Posterior cingulate gyrus (tissue), 11 donors: ENCODE measurements around the gene SIRT7.

ENCODE experiments used
- DNase-seq, 10 donors: peaks; one replicate each; pipeline versions ENCODE4 v3.0.0 to v3.0.0-alpha.2; 2020 to 2021; ENCODE audit warnings: mixed read lengths in 3 of 10
- intact Hi-C: fragments of 100-400 bp; cut with DNase I; formaldehyde crosslinking; loops from one replicate; pipeline ENCODE4 v1.15.1; 2023

The SIRT7 gene

DNA sequence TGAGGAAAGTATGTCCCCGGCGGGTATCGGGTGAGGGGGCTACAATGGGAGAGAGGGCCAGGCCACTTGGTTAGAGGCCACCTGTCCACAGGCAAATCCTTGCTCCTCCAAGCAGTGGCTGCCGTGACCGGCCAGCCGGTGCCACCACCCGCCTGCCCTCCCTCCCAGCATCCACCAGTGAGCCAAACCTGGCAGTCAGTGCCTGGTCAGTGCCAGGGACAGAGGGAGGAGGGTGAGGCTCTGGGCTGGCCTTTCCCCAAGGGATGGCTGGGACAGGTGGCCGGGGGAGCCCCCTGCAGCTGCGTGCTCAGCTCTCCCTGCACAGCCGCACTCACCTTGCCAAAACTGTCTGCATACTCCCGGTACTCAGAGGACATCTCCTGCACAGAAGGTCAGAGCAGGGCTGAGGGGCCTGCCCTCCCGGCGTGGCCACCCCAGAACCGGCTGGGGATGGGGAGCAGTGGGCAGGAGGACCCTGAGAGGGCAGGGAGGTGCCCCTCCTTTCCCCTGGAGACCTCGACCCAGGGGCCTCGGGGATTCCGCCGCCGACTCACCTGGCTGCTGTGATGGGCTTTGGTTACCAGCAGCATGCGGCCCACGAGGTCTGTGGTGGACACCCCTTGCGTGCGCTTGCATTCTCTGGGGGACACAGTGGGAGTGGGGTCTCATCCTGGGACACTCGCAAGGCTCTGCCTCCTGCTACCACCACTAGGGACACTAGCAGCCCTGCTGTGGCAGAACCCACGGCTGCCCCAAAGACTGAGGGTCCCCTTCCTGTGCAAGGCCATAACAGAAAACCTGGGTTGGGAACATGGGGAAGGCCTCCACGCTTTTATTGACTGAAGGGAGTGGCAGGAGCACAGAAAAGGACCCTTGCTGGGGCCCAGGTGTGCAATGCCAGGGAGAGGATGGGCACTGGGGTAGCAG lies 10.5 kb downstream of the SIRT7 start:
- intact Hi-C loops = no loop called here

GRCh38 chr17:81906476-81907218 lies 11.3 kb downstream of the SIRT7 start:
- DNase-seq = peak in 2 of 10 donors; percentile 47 to 79
- intact Hi-C loops = no loop called here

More for the DNA sequence above, 10.5 kb downstream of the SIRT7 start:
- DNase-seq = peak in 1 of 10 donors; percentile 79

DNA sequence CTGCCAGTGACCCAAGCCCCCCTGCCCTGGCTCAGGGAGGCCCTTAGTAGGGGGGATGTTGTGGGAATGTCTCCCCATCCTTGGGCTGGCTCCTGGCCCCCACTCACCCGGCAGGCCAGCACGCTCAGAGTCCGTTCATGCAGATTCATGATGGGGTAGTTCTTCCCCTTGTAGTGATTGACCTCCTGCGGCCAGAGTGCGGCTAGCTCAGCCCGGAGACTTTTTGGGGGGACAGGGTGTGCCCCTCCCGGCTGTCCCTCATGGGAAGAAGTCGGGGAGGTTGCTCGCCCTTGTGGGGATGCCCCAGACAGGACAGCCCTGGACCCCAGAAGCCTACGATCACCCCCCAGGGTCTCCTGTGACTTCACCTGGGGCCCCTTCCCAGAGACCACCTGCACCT lies 12.0 kb downstream of the SIRT7 start:
- DNase-seq = no peak
- intact Hi-C loops = no loop called here

DNA sequence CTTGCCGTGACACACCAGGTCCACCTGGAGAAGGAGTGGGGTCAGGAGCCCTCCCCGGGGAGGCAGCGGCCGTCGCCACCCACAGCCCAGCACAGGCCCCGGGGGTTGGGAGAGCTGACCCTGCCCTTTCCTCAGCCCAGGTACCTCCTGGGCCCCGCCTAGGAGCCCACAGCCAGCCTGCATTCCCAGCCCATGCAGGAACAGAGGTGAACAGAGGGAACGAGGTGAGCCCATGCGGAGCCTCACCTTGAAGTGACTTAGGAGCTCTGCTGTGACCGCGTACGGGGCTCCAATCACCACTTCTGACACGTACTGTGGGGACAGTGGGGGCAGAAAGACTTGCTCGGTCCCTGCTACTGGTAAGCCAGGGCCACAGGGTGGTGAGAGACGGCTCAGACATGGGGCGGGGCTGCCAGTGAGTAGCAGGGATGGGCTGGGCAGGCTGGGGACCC lies 12.5 kb downstream of the SIRT7 start:
- intact Hi-C loops = no loop called here
- peak in 2 of 10 donors; percentile 59 to 72 for DNase-seq

DNA sequence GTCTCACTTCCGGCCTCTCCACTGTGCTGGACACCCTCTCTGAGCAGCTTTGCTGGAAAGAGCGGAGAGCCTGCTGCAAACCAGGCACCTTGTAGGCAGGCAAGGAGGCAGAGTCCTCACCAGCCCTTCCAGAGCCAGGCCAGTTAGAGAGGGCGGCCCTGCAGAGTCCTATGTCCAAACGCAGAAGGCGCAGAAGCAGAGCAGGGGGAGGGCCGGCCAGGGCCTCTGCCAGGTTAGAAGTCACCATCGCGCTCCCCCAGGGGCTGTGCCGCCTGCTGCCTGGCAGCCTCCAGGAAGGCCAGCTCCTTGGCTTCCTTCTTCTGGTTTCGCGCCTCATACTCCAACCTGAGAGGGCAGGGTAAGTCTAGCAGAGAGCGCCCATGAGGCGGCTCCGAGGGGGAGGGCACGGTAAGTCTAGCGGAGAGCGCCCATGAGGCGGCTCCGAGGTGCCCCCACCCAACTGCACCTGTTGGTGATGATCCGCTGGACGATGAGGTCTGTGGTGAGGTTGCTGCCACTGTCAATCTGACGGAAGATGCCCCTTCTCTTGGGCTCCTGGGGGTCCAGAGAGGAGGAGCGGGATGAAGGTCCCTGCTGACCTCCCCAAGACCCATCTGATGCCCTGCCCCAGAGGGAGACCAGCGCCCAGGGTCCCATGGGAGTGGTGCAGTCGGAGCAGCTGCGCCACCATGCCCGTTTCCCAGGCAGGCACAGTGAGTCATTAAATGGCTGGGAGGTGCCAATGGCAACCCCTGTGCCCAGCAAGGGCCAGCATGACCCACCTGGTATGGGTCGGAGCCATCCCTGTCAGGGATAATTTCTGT lies 13.2 kb downstream of the SIRT7 start:
- DNase-seq = peak in 1 of 10 donors; percentile 83
- intact Hi-C loops = no loop called here

DNA sequence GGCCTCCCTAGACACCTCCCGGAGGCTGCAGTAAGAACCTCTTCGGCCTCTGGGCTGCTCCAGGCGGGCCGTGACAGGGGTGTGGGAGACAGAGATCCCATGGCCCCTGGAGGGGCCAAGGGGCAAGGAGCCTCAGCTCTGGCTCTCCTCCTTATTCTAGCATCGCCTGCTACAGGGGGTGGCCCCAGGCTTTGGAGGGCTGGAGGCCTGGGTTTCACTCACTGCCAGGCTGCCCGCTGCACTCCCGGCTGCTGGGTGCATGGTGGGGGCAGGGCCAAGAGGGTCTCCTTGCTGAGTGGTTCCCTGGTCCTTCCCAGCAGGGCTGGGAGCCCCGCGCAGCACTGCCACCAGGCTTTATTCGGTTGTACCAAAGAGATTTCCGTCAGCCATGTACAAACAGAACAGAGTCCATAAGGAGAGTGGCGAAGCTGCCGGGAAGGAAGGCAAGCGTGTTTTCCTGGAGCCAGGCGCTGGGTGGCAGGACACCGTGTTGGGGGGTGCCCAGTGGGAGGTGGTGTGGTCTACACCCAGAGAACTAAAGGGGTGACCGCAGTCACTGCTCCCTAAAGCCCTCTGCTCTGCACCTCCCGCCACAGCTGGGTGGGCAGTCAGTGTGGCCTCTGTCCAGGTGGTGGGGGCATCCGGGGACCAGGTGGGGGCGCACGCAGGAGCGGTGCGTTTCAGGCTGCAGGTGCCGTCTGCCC lies 13.9 kb downstream of the SIRT7 start:
- DNase-seq = peak in 2 of 10 donors; percentile 49 to 81
- intact Hi-C loops = no loop called here

DNA sequence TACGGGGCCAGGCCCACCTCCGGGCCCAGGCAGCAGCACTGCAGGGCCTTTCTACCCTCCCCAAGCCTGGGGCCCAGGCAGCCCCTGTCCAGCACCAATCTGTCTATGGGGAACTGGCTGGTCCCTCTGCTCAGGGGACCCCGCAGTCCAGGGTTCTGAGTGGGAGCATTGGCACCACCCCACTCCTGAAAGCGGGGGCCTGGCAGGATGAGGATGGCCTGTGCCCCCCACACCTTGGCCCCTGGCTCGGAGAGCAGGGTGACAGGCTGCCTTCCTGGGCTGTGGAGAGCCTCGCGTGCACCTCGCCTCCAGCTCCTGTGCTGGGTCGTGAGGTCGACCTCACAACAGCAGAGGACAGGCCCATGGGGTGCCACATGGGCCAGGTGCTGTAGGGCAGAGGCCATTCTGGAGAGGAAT lies 14.6 kb downstream of the SIRT7 start:
- intact Hi-C loops = no loop called here
- peak in 2 of 10 donors; percentile 51 to 62 for DNase-seq

GRCh38 chr17:81902653-81903414 lies 15.1 kb downstream of the SIRT7 start:
- DNase-seq = peak in 2 of 10 donors; percentile 72 to 78
- intact Hi-C loops = no loop called here

GRCh38 chr17:81902023-81902652 lies 15.8 kb downstream of the SIRT7 start, which contains the start of gene NPB:
Gene NPB, plus strand, starts transcription at chr17:81902238. Its CDS starts 40 bp downstream, at chr17:81902278.
- intact Hi-C loops = no loop called here
- peak in 4 of 10 donors; percentile 34 to 88 (median 68) for DNase-seq

DNA sequence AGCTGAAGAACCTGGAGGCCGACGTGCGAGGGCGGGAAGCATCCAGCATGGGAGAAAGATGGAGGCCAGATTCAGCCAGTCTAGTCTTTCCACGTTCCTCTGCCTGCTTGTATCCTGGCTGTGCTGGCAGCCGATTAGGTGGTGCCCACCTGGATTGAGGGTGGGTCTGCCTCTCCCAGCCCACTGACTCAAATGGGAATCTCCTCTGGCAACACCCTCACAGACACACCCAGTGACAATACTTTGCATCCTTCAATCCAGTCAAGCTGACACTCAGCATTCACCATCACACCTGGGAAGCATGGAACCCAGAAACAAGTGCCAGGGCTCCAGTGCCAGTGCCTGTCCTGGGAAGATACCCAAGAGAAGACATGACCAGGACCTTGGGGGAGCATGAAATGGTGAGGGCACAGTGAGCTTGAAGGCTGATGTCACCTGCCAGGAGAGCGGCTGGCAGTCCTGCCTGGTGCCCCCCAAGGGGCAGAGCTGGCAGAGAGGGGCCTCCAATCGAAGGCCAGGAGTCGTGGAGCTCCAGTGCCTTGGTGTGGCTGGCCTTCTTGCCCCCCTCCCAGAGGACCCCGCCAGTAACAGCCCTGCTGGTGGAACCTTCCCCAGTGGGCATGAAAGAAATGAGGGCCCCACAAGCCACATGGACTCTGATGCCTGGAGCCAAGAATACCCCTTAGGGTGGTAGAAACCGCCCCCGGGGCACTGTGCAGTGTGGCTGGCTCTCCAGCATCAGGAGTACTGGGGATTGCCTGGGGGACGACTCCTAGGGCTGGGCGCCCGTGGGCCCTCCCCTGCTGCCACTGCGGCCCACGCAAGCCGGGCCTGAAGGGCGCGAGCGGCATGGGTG lies 16.6 kb downstream of the SIRT7 start:
- peak in 2 of 10 donors; percentile 47 to 63 for DNase-seq
- intact Hi-C loops = no loop called here

DNA sequence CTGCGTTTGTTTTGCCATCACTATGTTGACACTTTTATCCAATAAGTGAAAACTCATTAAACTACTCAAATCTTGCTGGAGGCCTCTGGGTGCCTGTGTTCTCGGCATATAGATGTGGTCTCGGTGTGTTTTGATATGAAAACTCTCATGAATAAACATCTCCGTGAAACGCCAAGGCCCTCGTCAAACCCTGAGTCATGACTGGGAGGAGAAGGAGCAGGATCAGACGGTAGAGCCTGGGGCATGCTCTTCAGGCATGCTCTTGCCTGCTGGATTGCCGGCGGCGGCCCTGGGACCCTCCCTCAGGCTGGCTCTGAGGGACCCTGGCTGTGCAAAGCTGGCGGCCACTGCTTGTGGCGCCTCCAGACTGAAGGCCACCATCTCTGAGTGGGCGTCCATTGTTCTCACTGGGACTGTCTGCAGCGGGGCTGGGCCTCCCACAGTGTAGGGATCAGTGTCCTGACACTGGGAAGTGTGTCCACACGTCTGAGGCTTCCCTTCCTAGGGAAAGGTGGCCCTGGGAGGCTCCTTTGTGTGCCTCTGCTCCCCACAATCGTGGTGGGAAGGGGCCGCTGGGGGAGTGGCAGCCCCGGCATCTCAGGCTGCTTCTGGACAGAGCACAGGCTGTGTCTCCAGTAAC lies 17.7 kb downstream of the SIRT7 start:
- no peak for DNase-seq
- intact Hi-C loops = no loop called here

- intact Hi-C loops = no loop called here
- no peak for DNase-seq
Measured at GRCh38 chr17:81899514-81900166, 18.3 kb downstream of the SIRT7 start.

DNA sequence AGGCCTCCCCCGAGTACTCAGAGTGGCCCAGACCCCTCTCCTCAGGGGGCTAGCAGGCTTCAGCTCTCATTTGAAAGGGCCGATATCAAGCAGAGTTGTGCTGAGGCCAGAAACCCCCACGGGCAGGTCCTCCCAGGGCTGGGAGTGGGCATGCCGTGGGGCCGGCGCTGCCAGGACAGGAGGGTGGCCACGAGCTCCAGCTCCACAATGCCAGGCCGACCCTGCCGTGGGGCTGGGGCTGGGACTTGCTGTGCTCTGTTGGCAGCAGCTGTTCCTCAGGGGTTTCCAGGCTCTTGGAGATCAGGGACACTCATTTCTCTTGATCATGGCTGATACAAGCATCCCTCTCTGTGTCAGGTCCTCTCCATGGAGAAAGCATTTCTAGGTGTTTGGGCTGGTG lies 19.1 kb downstream of the SIRT7 start:
- DNase-seq = no peak
- intact Hi-C loops = no loop called here

DNA sequence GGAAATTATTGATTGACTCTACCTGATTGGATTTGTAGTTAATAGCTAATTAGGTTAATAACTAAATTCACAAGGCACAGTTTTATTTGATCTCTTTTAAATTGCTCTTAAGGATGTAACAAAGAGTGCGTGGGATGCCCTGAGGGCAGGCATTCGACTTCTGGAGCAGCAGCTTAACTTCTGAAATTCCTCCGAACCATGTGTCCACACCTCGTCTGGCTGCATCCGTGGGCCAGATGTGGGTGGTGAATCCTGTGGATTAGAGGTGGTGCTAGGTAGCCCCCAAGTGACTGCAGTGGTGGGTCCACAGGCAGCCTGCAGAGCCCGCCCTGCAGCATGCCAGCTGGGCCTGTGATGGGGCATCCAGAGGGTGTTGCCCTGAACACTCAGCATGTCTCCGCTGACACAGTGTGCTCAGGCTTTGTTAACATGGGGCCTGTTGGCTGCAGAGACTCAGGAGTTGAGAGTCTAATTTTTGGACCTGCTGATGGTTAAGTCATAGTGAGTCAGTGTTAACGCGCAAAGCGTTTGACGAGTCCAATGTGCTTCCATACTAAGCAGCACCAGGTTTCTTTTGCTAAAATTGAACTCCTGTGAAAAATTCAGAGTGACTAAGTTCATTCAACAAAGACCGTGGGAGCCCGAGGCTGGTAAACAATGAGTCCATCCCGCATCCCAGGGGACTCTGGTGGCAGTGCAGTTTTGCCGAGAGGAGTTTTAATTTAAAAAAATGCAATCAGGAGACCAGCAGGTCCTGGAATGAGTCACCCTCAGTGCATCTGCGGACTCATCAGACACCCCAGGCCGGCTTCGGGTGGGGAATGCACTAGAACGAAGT lies 19.7 kb downstream of the SIRT7 start:
- intact Hi-C loops = no loop called here
- DNase-seq = peak in 3 of 10 donors; percentile 63 to 90 (median 85)

GRCh38 chr17:81895400-81895799 lies 22.6 kb downstream of the SIRT7 start:
- intact Hi-C loops = no loop called here

GRCh38 chr17:81891303-81891552 lies 26.7 kb downstream of the SIRT7 start:
- intact Hi-C loops = no loop called here
- DNase-seq = no peak

More at GRCh38 chr17:81895400-81895799, 22.6 kb downstream of the SIRT7 start:
- DNase-seq = no peak
